Stimulated activated CD8-positive, alpha-beta memory T cell treated with anti-CD3 and anti-CD28 coated beads, Interleukin-7, amount 100 ng/mL, for 4 hours (primary cell): ENCODE results near the gene CDADC1.
"Not testable (repeated sequence)": the region's sequence is repeated elsewhere in the genome, so short reads cannot be mapped to it uniquely, and the experiment has no call there.

Experiments
- DNase-seq, 2 donors: peaks; one replicate each; pipeline ENCODE4 v3.0.0-alpha.2; 2020; ENCODE audit warnings: low read depth in 2 of 2

Gene CDADC1

GRCh38 chr13:49315036-49315565 is 67.4 kb downstream of the CDADC1 start:
- no peak for DNase-seq

GRCh38 chr13:49315756-49316482 is 68.2 kb downstream of the CDADC1 start:
- no peak for DNase-seq

GRCh38 chr13:49319551-49319950 is 71.8 kb downstream of the CDADC1 start:
- no peak for DNase-seq

- no peak for DNase-seq
Observed at GRCh38 chr13:49319951-49320350, 72.2 kb downstream of the CDADC1 start.

GRCh38 chr13:49320975-49321374 is 73.2 kb downstream of the CDADC1 start:
- DNase-seq, result no peak

- no peak for DNase-seq
Observed at GRCh38 chr13:49322702-49323101, 75.0 kb downstream of the CDADC1 start.

GRCh38 chr13:49323344-49323743 is 75.6 kb downstream of the CDADC1 start:
- DNase-seq, result no peak

GRCh38 chr13:49326222-49326917 is 78.6 kb downstream of the CDADC1 start:
- DNase-seq, result no peak

GRCh38 chr13:49327145-49327544 is 79.4 kb downstream of the CDADC1 start:
- not testable (repeated sequence) for DNase-seq

GRCh38 chr13:49329831-49330545 is 82.3 kb downstream of the CDADC1 start:
- DNase-seq, result no peak

GRCh38 chr13:49330546-49330864 is 82.8 kb downstream of the CDADC1 start:
- no peak for DNase-seq

- DNase-seq, result no peak
Observed at GRCh38 chr13:49336655-49337054, 88.9 kb downstream of the CDADC1 start.

GRCh38 chr13:49340161-49340560 is 92.4 kb downstream of the CDADC1 start:
- no peak for DNase-seq

- DNase-seq, result no peak
Observed at GRCh38 chr13:49341517-49341916, 93.8 kb downstream of the CDADC1 start.

- no peak for DNase-seq
Observed at GRCh38 chr13:49341941-49342340, 94.2 kb downstream of the CDADC1 start.

- no peak for DNase-seq
Observed at GRCh38 chr13:49342454-49342853, 94.7 kb downstream of the CDADC1 start.
